A549 (cell line): Measurements from ENCODE around the gene PSME3. TPM values are rescaled to one million over a fixed set of nuclear protein-coding genes. Genes with fewer than 3 reads are reported as not detected.
"Not testable (repeated sequence)": the region's sequence is repeated elsewhere in the genome, so short reads cannot be mapped to it uniquely, and the experiment has no call there.

Source experiments
- ATAC-seq, 2 experiments: fragments of 200-7000 bp in 1 of 2; fragments of >200 bp in 1 of 2; cut with Nextera tagmentation in 1 of 2; cut with Tn5 transposase in 1 of 2; 3 replicates each; pipeline versions ENCODE4 v1.8.0 to v1.9.1; 2018 to 2020; ENCODE audit warnings: mild to moderate bottlenecking in 1 of 2, moderate library complexity in 1 of 2
- CTCF ChIA-PET: fragments of 300-600 bp; sonication (Branson Sonifier 250); formaldehyde crosslinking; extraction: SDS; loops from one replicate; lab custom pipeline; 2021; ENCODE audit warnings: antibody characterized with exemption, inconsistent platforms; lab: Yijun Ruan, JAX
- POLR2A ChIA-PET: fragments of 350-600 bp; formaldehyde crosslinking; extraction: SDS; loops from one replicate; lab custom pipeline; 2021; ENCODE audit warnings: antibody characterized with exemption, inconsistent platforms; lab: Yijun Ruan, JAX
- DNase-seq, 2 experiments: peaks; one replicate each; pipeline versions ENCODE4 v3.0.0 to v3.0.0-alpha.2; 2011 to 2016; ENCODE audit warnings: low read depth in 1 of 2, low spot score in 1 of 2
- FAIRE-seq: peaks from 2 replicates; lab custom pipeline; 2011; peaks lifted over from hg19 to GRCh38; lab: Jason Lieb, UNC
- H3K27ac ChIP-seq, 2 experiments: fragments of >200 bp; sonication (Bioruptor Twin); formaldehyde crosslinking; 3 replicates each; pipeline ENCODE4 v1.5.1; 2016 to 2017
- H3K4me1 ChIP-seq: fragments of >200 bp; sonication (Bioruptor Twin); formaldehyde crosslinking; 3 replicates; pipeline ENCODE4 v1.6.1; 2016
- H3K4me2 ChIP-seq: fragments of >200 bp; sonication (Bioruptor Twin); formaldehyde crosslinking; 3 replicates; pipeline ENCODE4 v1.6.1; 2016
- H3K4me3 ChIP-seq: fragments of >200 bp; sonication (Bioruptor Twin); formaldehyde crosslinking; 3 replicates; pipeline ENCODE4 v1.5.1; 2016
- H3K9me3 ChIP-seq: fragments of >200 bp; sonication (Bioruptor Twin); formaldehyde crosslinking; 3 replicates; pipeline ENCODE4 v1.6.1; 2016
- CBX2 ChIP-seq: fragments of 200-600 bp; sonication (generic); IDR thresholded peaks from 2 replicates; pipeline ENCODE4 v1.6.1; 2016; ENCODE audit warnings: low read depth, mild to moderate bottlenecking, borderline replicate concordance
- CBX8 ChIP-seq: fragments of 200-600 bp; sonication (generic); IDR thresholded peaks from 2 replicates; pipeline ENCODE4 v1.6.1; 2016
- CHD2 ChIP-seq: fragments of 150-350 bp; IDR thresholded peaks from 2 replicates; pipeline ENCODE4 v1.6.1; 2014; ENCODE audit warnings: low read length; ENCODE audit not compliant: partially characterized antibody
- CHD4 ChIP-seq: fragments of 200-600 bp; sonication (generic); IDR thresholded peaks from 2 replicates; pipeline ENCODE4 v1.6.1; 2016; ENCODE audit warnings: antibody characterized with exemption, mild to moderate bottlenecking, borderline replicate concordance
- E2F6 ChIP-seq: IDR thresholded peaks from 2 replicates; pipeline ENCODE4 v1.6.1; 2012; ENCODE audit warnings: low read depth, borderline replicate concordance
- EHF ChIP-seq: fragments of 250-450 bp; sonication (Bioruptor Pico); IDR thresholded peaks from 2 replicates; pipeline ENCODE4 v1.5.0; 2020; ENCODE audit warnings: mild to moderate bottlenecking
- HES2 ChIP-seq: fragments of >200 bp; sonication (Bioruptor Twin); formaldehyde crosslinking; IDR thresholded peaks from 2 replicates; pipeline ENCODE4 v1.6.1; 2016
- HOXA7 ChIP-seq: fragments of 250-450 bp; sonication (Bioruptor Pico); IDR thresholded peaks from 2 replicates; pipeline ENCODE4 v1.5.0; 2020; ENCODE audit warnings: mild to moderate bottlenecking, moderate library complexity
- HOXB13 ChIP-seq: fragments of 250-450 bp; sonication (Bioruptor Pico); IDR thresholded peaks from 2 replicates; pipeline ENCODE4 v1.5.0; 2020; ENCODE audit warnings: low read depth, mild to moderate bottlenecking, moderate library complexity
- KDM5A ChIP-seq: fragments of 200-600 bp; sonication (generic); IDR thresholded peaks from 2 replicates; pipeline ENCODE4 v1.6.1; 2016; ENCODE audit warnings: antibody characterized with exemption, mild to moderate bottlenecking
- MAZ ChIP-seq: fragments of 150-350 bp; IDR thresholded peaks from 2 replicates; pipeline ENCODE4 v1.6.1; 2014; ENCODE audit warnings: antibody characterized with exemption, low read depth, low read length, borderline replicate concordance
- MYC ChIP-seq: IDR thresholded peaks from 2 replicates; pipeline ENCODE4 v1.6.1; 2012; ENCODE audit warnings: mild to moderate bottlenecking, inconsistent platforms, low read length, improper control_type of control experiment, borderline replicate concordance
- NFE2L2 ChIP-seq: fragments of 150-350 bp; conservative IDR thresholded peaks from 2 replicates; pipeline ENCODE4 v1.6.1; 2014; ENCODE audit warnings: low read length
- NR3C1 ChIP-seq: fragments of >200 bp; sonication (Bioruptor Twin); formaldehyde crosslinking; IDR thresholded peaks from 3 replicates; pipeline ENCODE4 v1.6.1; 2017
- PBX3 ChIP-seq: IDR thresholded peaks from 2 replicates; pipeline ENCODE4 v1.6.1; 2012
- PHF8 ChIP-seq: fragments of 200-600 bp; sonication (generic); IDR thresholded peaks from 2 replicates; pipeline ENCODE4 v1.6.1; 2016; ENCODE audit warnings: low read depth, mild to moderate bottlenecking, antibody characterized with exemption, moderate library complexity, borderline replicate concordance
- POLR2A ChIP-seq: IDR thresholded peaks from 2 replicates; pipeline ENCODE4 v1.6.1; 2012; ENCODE audit warnings: mild to moderate bottlenecking, low read length
- RCOR1 ChIP-seq: fragments of 150-350 bp; IDR thresholded peaks from 2 replicates; pipeline ENCODE4 v1.6.1; 2014; ENCODE audit warnings: antibody characterized with exemption, low read length, low read depth
- REST ChIP-seq: fragments of 200-600 bp; sonication (generic); IDR thresholded peaks from 2 replicates; pipeline ENCODE4 v1.6.1; 2016; ENCODE audit warnings: antibody characterized with exemption, mild to moderate bottlenecking, moderate library complexity
- RFX5 ChIP-seq: fragments of 450-650 bp; IDR thresholded peaks from 2 replicates; pipeline ENCODE4 v1.7.1; 2014; ENCODE audit warnings: antibody characterized with exemption, mild to moderate bottlenecking, moderate library complexity
- SREBF2 ChIP-seq: fragments of 450-650 bp; IDR thresholded peaks from 2 replicates; pipeline ENCODE4 v1.6.1; 2014; ENCODE audit warnings: mild to moderate bottlenecking, moderate library complexity
- ZC3H11A ChIP-seq: fragments of 450-650 bp; IDR thresholded peaks from 2 replicates; pipeline ENCODE4 v1.6.1; 2014; ENCODE audit warnings: antibody characterized with exemption, mild to moderate bottlenecking
- ZNF302 ChIP-seq: fragments of 250-450 bp; sonication (Bioruptor Pico); IDR thresholded peaks from 2 replicates; pipeline ENCODE4 v1.9.0; 2021; ENCODE audit warnings: inconsistent platforms, mild to moderate bottlenecking, moderate library complexity
- WGBS: methylation state at CpG from one replicate; pipeline ENCODE4 v1.1.6; 2017; ENCODE audit errors: missing lambda C conversion rate; 5-methylcytosine and 5-hydroxymethylcytosine counted together
- polyA plus RNA-seq, 4 experiments: library from polyadenylated mRNA; depleted of rRNA in 3 of 4; stranded (reverse); fragments of >200 nt; fragmentation: RNase III in 1 of 4; extraction: RNeasy Plus Mini Kit Qiagen cat#74134 plus additional on column Dnase treatment in 1 of 4; gene quantifications; 2 replicates in 3 of 4; 3 replicates in 1 of 4; pipeline ENCODE4 v1.2.3, GENCODE V29; 2011 to 2017

PSME3 gene
- polyA plus RNA-seq, 2 of the 4 experiments (the other 2 are of a cell fraction), result 223 to 257 TPM

GRCh38 chr17:42882166-42882565, 49.0 kb downstream of the PSME3 start:
- H3K4me1 ChIP-seq, result peaks cover 6% of the 10 kb centered on the region; the same call in 2 of the 3 replicates
- CTCF ChIA-PET, result interaction anchor here (0.6 to 1.6 kb wide), 4 partner anchors 9 to 642 kb away, joined by 3 to 6 read pairs (median 4); no protein-coding TSS in a partner anchor
- TF ChIP-seq PHF8, result no peak
- no peak for TF ChIP-seq HES2
- no peak for TF ChIP-seq POLR2A
- no peak for TF ChIP-seq CBX8
- TF ChIP-seq PBX3, result no peak
- TF ChIP-seq SREBF2, result no peak
- TF ChIP-seq CBX2, result no peak
- TF ChIP-seq REST, result no peak
- no peak for TF ChIP-seq ZC3H11A
- TF ChIP-seq E2F6, result no peak
- TF ChIP-seq CHD4, result no peak
- TF ChIP-seq NR3C1, result no peak
- TF ChIP-seq RCOR1, result no peak
- TF ChIP-seq MAZ, result no peak
- TF ChIP-seq HOXA7 (CRISPR knock-in tag), result no peak
- no peak for TF ChIP-seq ZNF302 (CRISPR knock-in tag)
- no peak for TF ChIP-seq EHF (CRISPR knock-in tag)
- TF ChIP-seq RFX5, result no peak
- 79% methylated on average over 8 of the region's 8 CpGs for WGBS
- H3K9me3 ChIP-seq, result no peaks in the 10 kb centered on the region
- DNase-seq (no peak), FAIRE-seq (no peak), ATAC-seq (no peak)
- no peak overlapping the region for H3K4me2 ChIP-seq
- POLR2A ChIA-PET, result no interaction called here
- H3K27ac ChIP-seq, result no peak overlapping the region
- H3K4me3 ChIP-seq, result no peak overlapping the region

GRCh38 chr17:42883802-42884558, 50.8 kb downstream of the PSME3 start:
- no peak for ATAC-seq
- peaks cover 6% of the 10 kb centered on the region; the same call in 2 of the 3 replicates for H3K4me1 ChIP-seq
- no peak overlapping the region for H3K4me2 ChIP-seq
- DNase-seq, result no peak
- no peak for TF ChIP-seq KDM5A
- no peak for TF ChIP-seq RFX5
- no peak for TF ChIP-seq POLR2A
- TF ChIP-seq NFE2L2, result no peak
- no peak for TF ChIP-seq CHD2
- no peak for TF ChIP-seq MYC
- TF ChIP-seq E2F6, result no peak
- TF ChIP-seq HOXB13, result no peak
- no peak for FAIRE-seq
- H3K27ac ChIP-seq, result no peak overlapping the region
- ChIA-PET POLR2A (interaction anchor here (0.7 kb wide), 1 partner anchor 427 kb away, joined by 3 read pairs; no protein-coding TSS in a partner anchor), CTCF (interaction anchor here (0.8 to 3.1 kb wide), 8 partner anchors 12 to 60 kb away, joined by 3 to 15 read pairs (median 4); partner anchors contain the start of genes AOC2 and BECN1)
- H3K9me3 ChIP-seq, result no peaks in the 10 kb centered on the region
- 72% methylated on average over 7 of the region's 7 CpGs for WGBS
- no peak overlapping the region for H3K4me3 ChIP-seq

GRCh38 chr17:42885806-42886205, 52.6 kb downstream of the PSME3 start:
- H3K4me3 ChIP-seq, FAIRE-seq, H3K4me1 ChIP-seq, H3K4me2 ChIP-seq, POLR2A ChIA-PET, DNase-seq, H3K9me3 ChIP-seq, ATAC-seq, H3K27ac ChIP-seq: not testable (repeated sequence)
- CTCF ChIA-PET, result interaction anchor here (0.7 to 3.1 kb wide), 6 partner anchors 12 to 80 kb away, joined by 3 to 15 read pairs (median 3); no protein-coding TSS in a partner anchor
- WGBS, result 100% methylated on average over 3 of the region's 3 CpGs
